ENCODE results near the gene PGGT1B. TPM values are rescaled to one million over a fixed set of nuclear protein-coding genes. Genes with fewer than 3 reads are reported as not detected.

The PGGT1B gene
- total and polyA plus RNA-seq, 9 of the 15 experiments (the other 6 are each of a cell fraction or from before 2014, with no cell fraction given): 5.3 to 33.7 (median 19.8) TPM

GRCh38 chr5:115169487-115170133 lies 93.1 kb downstream of the PGGT1B start, which contains the start of gene TRIM36 (continued):
- TF ChIP-seq E2F6 (IDR thresholded peaks at IDR 0.05; ENCODE audit: borderline replicate concordance in 1 of 2, extremely low read depth in 1 of 2, insufficient read depth in 1 of 2, insufficient read length in 1 of 2, low read depth in 1 of 2, low read length in 1 of 2, poor library complexity in 1 of 2, severe bottlenecking in 1 of 2): peak; percentile 80 to 97
- TF ChIP-seq MNT (conservative IDR thresholded peaks at IDR 0.05): 0 out of 4 replicates have a peak, but pooled peaks of 1 of the 2 experiments have one; percentile 59
- TF ChIP-seq ATF4 (CRISPR knock-in tag; IDR thresholded peaks at IDR 0.05): no peak
- TF ChIP-seq XRCC5 (IDR thresholded peaks at IDR 0.05; ENCODE audit: low read depth, low read length): no peak
- TF ChIP-seq RAD21 (CRISPR knock-in tag; conservative IDR thresholded peaks at IDR 0.05 in 1 of 2, IDR thresholded peaks at IDR 0.05 in 1 of 2): peak in 1 of 2 experiments; percentile 8; a peak in 1 of 4 replicates
- TF ChIP-seq ZNF280A (IDR thresholded peaks at IDR 0.05; ENCODE audit: low read depth, partially characterized antibody): no peak
- no peak for TF ChIP-seq FOXP4 (CRISPR knock-in tag; IDR thresholded peaks at IDR 0.05; ENCODE audit: borderline replicate concordance)
- peak; percentile 49 for TF ChIP-seq ZFX (CRISPR knock-in tag; IDR thresholded peaks at IDR 0.05)
- no peak for TF ChIP-seq ZSCAN29 (IDR thresholded peaks at IDR 0.05)
- TF ChIP-seq CBX5 (IDR thresholded peaks at IDR 0.05; ENCODE audit: borderline replicate concordance, low read depth): no peak
- no peak for TF ChIP-seq ZNF76 (CRISPR knock-in tag; IDR thresholded peaks at IDR 0.05; ENCODE audit: borderline replicate concordance)
- no peak for TF ChIP-seq SMARCA5 (IDR thresholded peaks at IDR 0.05)
- TF ChIP-seq NFIX (CRISPR knock-in tag; IDR thresholded peaks at IDR 0.05; ENCODE audit: low read depth): no peak
- TF ChIP-seq ZNF57 (CRISPR knock-in tag; IDR thresholded peaks at IDR 0.05): no peak
- TF ChIP-seq BHLHE40 (IDR thresholded peaks at IDR 0.05; ENCODE audit: low read length): peak; percentile 64; the same call in 1 of the 2 replicates
- TF ChIP-seq TAF15 (IDR thresholded peaks at IDR 0.05; ENCODE audit: low read depth, low read length): no peak
